Stimulated activated CD8-positive, alpha-beta memory T cell treated with anti-CD3 and anti-CD28 coated beads, Interleukin-12 subunit alpha, Interleukin-12 subunit beta, amount 100 ng/mL, for 4 hours (primary cell): ENCODE measurements around the gene DHRS7B.
"Not testable (repeated sequence)": the region's sequence is repeated elsewhere in the genome, so short reads cannot be mapped to it uniquely, and the experiment has no call there.

Experiments
- DNase-seq: peaks from one replicate; pipeline ENCODE4 v3.0.0-alpha.2; 2020; ENCODE audit warnings: low read depth

Gene DHRS7B

GRCh38 chr17:21177854-21178600, 51.3 kb downstream of the DHRS7B start:
- DNase-seq = no peak

- DNase-seq = no peak
Observed at GRCh38 chr17:21183468-21183867, 56.7 kb downstream of the DHRS7B start.

DNA sequence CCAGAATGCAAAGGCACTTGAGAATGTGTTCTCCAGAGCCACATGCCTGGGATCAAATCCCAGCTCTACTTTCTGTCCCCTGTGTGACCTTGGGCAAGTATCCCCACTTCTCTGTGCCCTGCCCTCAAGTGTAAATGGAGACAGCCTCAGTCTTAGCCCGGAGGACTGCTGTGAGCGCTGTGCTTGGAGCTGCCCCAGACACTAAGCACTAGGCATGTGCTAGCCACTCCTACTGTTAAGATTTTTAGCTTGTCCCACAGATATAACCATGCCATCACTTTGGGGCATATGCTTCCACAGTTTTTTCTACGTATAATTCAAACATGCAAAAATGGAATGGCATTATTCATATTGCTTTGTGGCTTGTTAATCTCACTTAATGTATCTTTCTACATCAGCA, 57.8 kb downstream of the DHRS7B start:
- no peak for DNase-seq

DNA sequence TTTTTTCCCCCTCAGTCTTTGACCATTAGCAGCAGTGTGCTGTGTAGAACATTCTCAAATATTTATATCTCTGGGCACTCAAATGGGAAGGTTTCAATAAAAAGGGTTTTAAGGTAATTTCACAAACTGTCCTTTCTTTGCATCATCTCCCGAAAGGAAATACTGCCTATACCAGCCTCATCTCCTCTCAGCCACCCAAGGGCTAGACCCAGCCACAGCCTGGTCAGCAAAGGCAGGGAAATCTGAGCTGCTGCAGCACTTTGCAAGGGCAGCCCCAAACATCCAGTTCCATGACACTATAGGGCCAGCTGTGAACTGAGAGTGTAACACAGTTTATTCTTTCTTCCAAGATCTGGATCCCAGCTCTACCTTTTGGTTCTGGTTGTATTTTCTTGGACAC, 58.3 kb downstream of the DHRS7B start:
- no peak for DNase-seq

GRCh38 chr17:21186399-21187187, 59.8 kb downstream of the DHRS7B start:
- DNase-seq = no peak

DNA sequence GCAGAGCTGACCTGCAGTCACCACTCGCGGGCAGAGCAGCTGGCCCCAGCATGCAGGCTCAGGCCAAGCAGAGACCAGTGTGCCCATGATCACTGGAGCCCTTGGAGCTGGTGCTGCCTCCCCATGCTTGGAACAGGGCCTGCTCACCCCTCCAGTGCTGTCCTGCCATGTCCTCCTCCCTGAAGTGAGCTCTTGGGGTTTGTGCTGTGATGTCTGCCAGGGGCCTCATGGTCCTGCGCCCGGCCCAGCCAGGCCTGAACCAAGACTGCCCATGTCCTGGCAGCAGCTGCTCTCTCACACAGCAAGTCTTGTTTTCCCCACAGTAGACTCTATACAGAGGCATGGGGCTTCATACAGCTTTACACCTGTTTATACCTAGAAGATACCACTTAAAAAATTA, 62.6 kb downstream of the DHRS7B start:
- DNase-seq = no peak

GRCh38 chr17:21190078-21190477, 63.3 kb downstream of the DHRS7B start:
- no peak for DNase-seq

GRCh38 chr17:21191698-21192097, 64.9 kb downstream of the DHRS7B start:
- no peak for DNase-seq

DNA sequence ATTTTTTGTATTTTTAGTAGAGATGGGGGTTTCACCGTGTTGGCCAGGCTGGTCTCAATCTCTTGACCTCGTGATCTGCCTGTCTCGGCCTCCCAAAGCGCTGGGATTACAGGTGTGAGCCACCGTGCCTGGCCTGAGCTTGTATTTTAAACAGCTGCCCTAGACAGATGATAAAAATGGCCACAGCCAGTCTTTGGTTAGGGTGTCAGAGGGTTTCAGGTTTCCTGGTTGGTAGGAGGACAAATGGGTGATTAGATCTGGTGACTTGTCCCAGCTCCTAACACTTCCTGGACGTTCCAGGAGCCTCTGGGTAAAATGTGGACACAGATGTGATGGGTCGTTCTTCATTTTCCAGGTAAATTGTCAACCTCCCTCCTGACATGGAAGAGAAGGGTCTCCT, 65.7 kb downstream of the DHRS7B start:
- not testable (repeated sequence) for DNase-seq

DNA sequence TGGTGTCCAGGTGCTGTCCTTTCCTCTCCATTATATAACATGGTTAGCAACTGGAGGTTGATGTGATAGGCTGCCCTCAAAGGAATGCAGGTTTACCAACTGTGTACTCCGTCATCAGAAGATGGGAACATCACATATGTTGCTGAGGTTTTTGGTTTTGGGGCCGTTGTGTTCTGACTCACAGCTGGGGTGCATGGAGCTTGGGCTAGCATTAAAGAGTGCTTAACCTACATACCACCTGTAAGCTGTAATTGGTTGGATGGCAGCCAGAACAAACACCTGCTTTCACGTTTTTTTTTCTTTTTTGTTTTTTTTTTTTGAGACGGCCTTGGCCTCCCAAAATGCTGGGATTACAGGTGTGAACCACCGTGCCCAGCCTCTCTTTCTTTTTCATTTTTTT, 66.3 kb downstream of the DHRS7B start:
- DNase-seq = no peak

DNA sequence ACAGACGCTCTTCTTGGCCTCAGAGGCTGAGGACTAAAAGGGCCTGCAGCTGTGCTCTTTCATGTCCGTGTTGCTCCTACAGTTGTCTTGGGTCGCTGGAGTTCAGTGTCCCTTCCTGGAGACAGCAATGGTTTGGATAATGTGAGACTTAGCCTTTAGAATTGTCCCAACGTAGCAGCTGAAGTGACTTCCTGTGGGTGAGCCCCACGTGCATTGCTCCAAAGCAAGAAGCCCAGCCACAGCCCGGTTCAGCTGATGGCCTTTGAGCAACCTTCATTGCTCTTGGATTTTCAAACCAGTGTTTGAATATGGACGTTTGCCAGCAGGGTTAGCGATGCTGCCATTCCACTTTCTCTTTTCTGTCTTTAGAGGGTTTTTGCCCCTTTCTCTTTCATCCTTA, 67.5 kb downstream of the DHRS7B start:
- DNase-seq = no peak

GRCh38 chr17:21194703-21195102, 67.9 kb downstream of the DHRS7B start:
- DNase-seq = no peak

- no peak for DNase-seq
Observed at GRCh38 chr17:21196126-21196525, 69.4 kb downstream of the DHRS7B start.

GRCh38 chr17:21198411-21198810, 71.6 kb downstream of the DHRS7B start:
- DNase-seq = no peak

- no peak for DNase-seq
Observed at GRCh38 chr17:21199311-21199710, 72.5 kb downstream of the DHRS7B start.

DNA sequence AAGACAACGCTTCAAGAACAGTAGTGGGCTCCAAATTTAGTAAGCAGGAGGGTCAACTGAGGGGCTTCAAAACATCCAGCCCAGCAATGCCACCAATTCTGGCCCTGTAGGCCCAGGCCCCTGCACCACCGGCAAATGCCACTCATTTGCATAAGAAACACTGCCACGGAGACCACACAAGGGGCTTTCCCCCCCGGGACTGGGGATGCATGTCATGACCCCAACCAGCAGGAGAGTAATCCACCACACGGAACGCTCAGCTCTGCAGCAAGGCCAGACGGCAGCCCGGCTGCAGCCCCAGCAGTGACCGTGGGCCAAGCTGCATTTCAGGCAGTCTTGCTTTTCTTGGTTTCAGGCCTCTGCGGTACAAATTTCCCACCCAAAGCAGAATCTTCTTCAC, 73.1 kb downstream of the DHRS7B start:
- no peak for DNase-seq

DNA sequence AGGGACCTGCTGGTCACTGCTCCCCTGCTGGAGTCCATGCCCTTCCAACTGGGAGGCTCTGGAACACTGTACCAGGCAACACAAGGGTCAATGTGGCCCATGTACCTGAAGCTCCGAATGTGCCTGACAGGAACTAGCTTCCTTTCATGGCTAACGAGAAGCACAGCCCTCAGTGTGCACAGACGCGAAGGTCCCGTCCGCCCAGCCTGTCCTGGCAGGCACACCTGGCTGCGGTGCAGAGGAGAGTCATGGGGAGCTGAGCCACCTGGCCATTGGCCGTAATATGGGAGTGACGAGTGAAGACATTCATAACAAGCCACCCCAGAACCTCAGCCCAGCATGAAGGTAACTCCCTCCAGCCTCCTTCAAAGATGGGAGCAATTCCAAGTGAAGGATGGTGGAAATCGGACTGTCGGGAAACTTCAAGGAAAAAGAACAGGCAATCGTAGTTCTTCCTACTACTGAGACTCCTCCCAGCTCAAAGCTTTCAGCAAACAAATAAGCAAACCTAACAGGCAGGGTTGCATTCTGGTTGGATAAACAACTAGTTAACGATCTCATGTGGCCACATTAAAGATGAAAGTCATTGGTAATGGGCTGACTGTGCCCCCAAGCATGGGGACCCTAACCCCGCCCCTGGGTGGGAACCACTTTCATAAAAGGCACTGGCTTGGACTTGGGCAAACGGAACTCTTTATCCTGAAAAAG, 74.0 kb downstream of the DHRS7B start:
- DNase-seq = no peak

- DNase-seq = no peak
Observed at GRCh38 chr17:21201298-21201595, 74.5 kb downstream of the DHRS7B start.

- DNase-seq = no peak
Observed at GRCh38 chr17:21201874-21202273, 75.1 kb downstream of the DHRS7B start.

- no peak for DNase-seq
Observed at GRCh38 chr17:21202512-21202911, 75.7 kb downstream of the DHRS7B start.

GRCh38 chr17:21204935-21205334, 78.2 kb downstream of the DHRS7B start:
- no peak for DNase-seq

- no peak for DNase-seq
Observed at GRCh38 chr17:21208352-21208751, 81.6 kb downstream of the DHRS7B start.

GRCh38 chr17:21209511-21210175, 82.9 kb downstream of the DHRS7B start:
- no peak for DNase-seq
